H9 (cell line): Measurements from ENCODE around the gene TGFBI. TPM values are rescaled to one million over a fixed set of nuclear protein-coding genes. Genes with fewer than 3 reads are reported as not detected.

Experiments used
- DNase-seq: peaks from one replicate; pipeline ENCODE4 v3.0.0-alpha.2; 2017
- H2AFZ ChIP-seq: one replicate; pipeline ENCODE4 v1.6.1; 2013; ENCODE audit warnings: mild to moderate bottlenecking, low read length, control low read depth, moderate library complexity
- H2AK5ac ChIP-seq: 2 replicates; pipeline ENCODE4 v1.6.1; 2013; ENCODE audit warnings: low read length, control low read depth, mixed read lengths; ENCODE audit not compliant: insufficient read length
- H2BK120ac ChIP-seq: one replicate; pipeline ENCODE4 v1.6.1; 2013; ENCODE audit warnings: low read depth, mild to moderate bottlenecking, low read length, control low read depth, inconsistent platforms; ENCODE audit not compliant: poor library complexity, severe bottlenecking
- H2BK12ac ChIP-seq: 2 replicates; pipeline ENCODE4 v1.6.1; 2013; ENCODE audit warnings: low read length, control low read depth, mixed read lengths, low read depth; ENCODE audit not compliant: insufficient read length
- H2BK15ac ChIP-seq: 2 replicates; pipeline ENCODE4 v1.6.1; 2013; ENCODE audit warnings: low read depth, low read length, control low read depth
- H2BK20ac ChIP-seq: one replicate; pipeline ENCODE4 v1.6.1; 2013; ENCODE audit warnings: low read depth, mild to moderate bottlenecking, low read length, control low read depth, inconsistent platforms; ENCODE audit not compliant: poor library complexity, severe bottlenecking
- H2BK5ac ChIP-seq: 2 replicates; pipeline ENCODE4 v1.6.1; 2013; ENCODE audit warnings: low read length, control low read depth, mixed read lengths; ENCODE audit not compliant: insufficient read length
- H3K14ac ChIP-seq: 2 replicates; pipeline ENCODE4 v1.6.1; 2013; ENCODE audit warnings: low read length, control low read depth; ENCODE audit not compliant: insufficient read depth
- H3K18ac ChIP-seq: 2 replicates; pipeline ENCODE4 v1.6.1; 2013; ENCODE audit warnings: low read depth, mild to moderate bottlenecking, mixed read lengths, low read length, control low read depth; ENCODE audit not compliant: insufficient read length
- H3K23ac ChIP-seq: 2 replicates; pipeline ENCODE4 v1.6.1; 2013; ENCODE audit warnings: low read length, control low read depth, mixed read lengths, low read depth; ENCODE audit not compliant: insufficient read length
- H3K23me2 ChIP-seq: 2 replicates; pipeline ENCODE4 v1.6.1; 2013; ENCODE audit warnings: low read depth, mild to moderate bottlenecking, mixed read lengths, low read length, control low read depth; ENCODE audit not compliant: insufficient read length, poor library complexity, severe bottlenecking
- H3K27ac ChIP-seq: 2 replicates; pipeline ENCODE4 v1.5.1; 2013; ENCODE audit warnings: low read length, control low read depth, mixed read lengths, low read depth; ENCODE audit not compliant: insufficient read length
- H3K27me3 ChIP-seq: 2 replicates; pipeline ENCODE4 v1.6.1; 2013; ENCODE audit warnings: low read length, control low read depth, inconsistent platforms; ENCODE audit not compliant: insufficient read depth
- H3K4ac ChIP-seq: 2 replicates; pipeline ENCODE4 v1.6.1; 2013; ENCODE audit warnings: low read depth, mild to moderate bottlenecking, control low read depth, inconsistent platforms, low read length, moderate library complexity
- H3K4me1 ChIP-seq: 2 replicates; pipeline ENCODE4 v1.6.1; 2013; ENCODE audit warnings: low read length, control low read depth, inconsistent platforms; ENCODE audit not compliant: insufficient read depth
- H3K4me2 ChIP-seq: 2 replicates; pipeline ENCODE4 v1.6.1; 2013; ENCODE audit warnings: low read length, control low read depth, mixed read lengths; ENCODE audit not compliant: insufficient read length, insufficient read depth
- H3K56ac ChIP-seq: 2 replicates; pipeline ENCODE4 v1.6.1; 2013; ENCODE audit warnings: low read depth, mild to moderate bottlenecking, mixed read lengths, low read length, control low read depth; ENCODE audit not compliant: insufficient read length
- H3K79me1 ChIP-seq: 2 replicates; pipeline ENCODE4 v1.6.1; 2013; ENCODE audit warnings: low read depth, mild to moderate bottlenecking, moderate library complexity, low read length, control low read depth, inconsistent platforms; ENCODE audit not compliant: insufficient read depth, poor library complexity, severe bottlenecking
- H3K79me2 ChIP-seq: 2 replicates; pipeline ENCODE4 v1.6.1; 2013; ENCODE audit warnings: low read length, control low read depth, inconsistent platforms; ENCODE audit not compliant: insufficient read depth
- H3K9ac ChIP-seq: 2 replicates; pipeline ENCODE4 v1.6.1; 2013; ENCODE audit warnings: low read length, control low read depth, mixed read lengths; ENCODE audit not compliant: insufficient read length; ENCODE audit errors: extremely low read depth
- H3K9me3 ChIP-seq: one replicate; pipeline ENCODE4 v1.6.1; 2013; ENCODE audit warnings: low read depth, low read length, inconsistent platforms; ENCODE audit not compliant: control insufficient read depth
- H3T11ph ChIP-seq: one replicate; pipeline ENCODE4 v1.6.1; 2013; ENCODE audit warnings: mild to moderate bottlenecking, low read length, control low read depth, inconsistent platforms
- H4K20me1 ChIP-seq: one replicate; pipeline ENCODE4 v1.6.1; 2013; ENCODE audit not compliant: control insufficient read depth, insufficient read length, insufficient read depth
- H4K5ac ChIP-seq: 2 replicates; pipeline ENCODE4 v1.6.1; 2013; ENCODE audit warnings: low read depth, mild to moderate bottlenecking, mixed read lengths, low read length, control low read depth; ENCODE audit not compliant: insufficient read length
- H4K8ac ChIP-seq: replicated peaks from 2 replicates; pipeline ENCODE4 v1.6.1; 2013; ENCODE audit warnings: low read length, control low read depth, mixed read lengths, low read depth; ENCODE audit not compliant: insufficient read length
- H4K91ac ChIP-seq: 2 replicates; pipeline ENCODE4 v1.6.1; 2013; ENCODE audit warnings: low read depth, mild to moderate bottlenecking, moderate library complexity, mixed read lengths, low read length, control low read depth; ENCODE audit not compliant: insufficient read length
- H3K27ac Mint-ChIP-seq, 3 experiments: 2 replicates in 2 of 3; 3 replicates in 1 of 3; pipeline ENCODE4 v1.8.0; 2020 to 2021; ENCODE audit warnings: mixed read lengths in 3 of 3, mild to moderate bottlenecking in 1 of 3, moderate library complexity in 1 of 3
- H3K27me3 Mint-ChIP-seq: 2 replicates; pipeline ENCODE4 v1.8.0; 2021; ENCODE audit warnings: low read depth, mild to moderate bottlenecking, moderate library complexity, mixed read lengths
- H3K36me3 Mint-ChIP-seq, 3 experiments: 2 replicates in 2 of 3; 3 replicates in 1 of 3; pipeline ENCODE4 v1.8.0; 2020 to 2021; ENCODE audit warnings: low read depth in 3 of 3, mixed read lengths in 3 of 3; ENCODE audit not compliant: insufficient read depth in 1 of 3
- H3K4me1 Mint-ChIP-seq, 2 experiments: 2 replicates each; pipeline ENCODE4 v1.8.0; 2020; ENCODE audit warnings: mixed read lengths in 2 of 2
- H3K4me3 Mint-ChIP-seq, 2 experiments: 2 replicates in 1 of 2; 3 replicates in 1 of 2; pipeline ENCODE4 v1.8.0; 2020 to 2021; ENCODE audit warnings: mild to moderate bottlenecking in 2 of 2, mixed read lengths in 2 of 2, moderate library complexity in 1 of 2
- H3K9me3 Mint-ChIP-seq, 2 experiments: 2 replicates in 1 of 2; 3 replicates in 1 of 2; pipeline ENCODE4 v1.8.0; 2020; ENCODE audit warnings: mild to moderate bottlenecking in 2 of 2, mixed read lengths in 2 of 2, moderate library complexity in 1 of 2
- CTCF ChIP-seq: fragments of 200-600 bp; sonication (generic); conservative IDR thresholded peaks from 3 replicates; pipeline ENCODE4 v1.8.0; 2021; ENCODE audit warnings: antibody characterized with exemption, mild to moderate bottlenecking
- WGBS: extraction: QIAGEN DNeasy Blood & Tissue Kit; methylation state at CpG from one replicate; pipeline ENCODE4 v1.1.7; 2013; ENCODE audit warnings: missing lambda C conversion rate, low lambda C conversion rate, mixed read lengths; ENCODE audit not compliant: insufficient read length; ENCODE audit errors: extremely low coverage; 5-methylcytosine and 5-hydroxymethylcytosine counted together
- total RNA-seq: library from RNA; stranded (reverse); gene quantifications from 2 replicates; pipeline ENCODE4 v1.2.1, GENCODE V29; 2021

TGFBI gene
- total RNA-seq, 1 experiment from 2014 or later: 4.7 TPM

GRCh38 chr5:136081217-136081591, 52.4 kb downstream of the TGFBI start:
- no peak overlapping the region for H3T11ph ChIP-seq
- H4K20me1 ChIP-seq: no peaks in the 10 kb centered on the region
- no peaks in the 10 kb centered on the region for H3K23me2 ChIP-seq
- H3K4ac ChIP-seq: no peak overlapping the region
- H3K4me1 Mint-ChIP-seq: no peaks in the 10 kb centered on the region
- no peak overlapping the region for H4K5ac ChIP-seq
- H2BK15ac ChIP-seq: no peak overlapping the region
- no CpG with 5 or more reads among the region's 2 CpGs for WGBS
- H3K36me3 Mint-ChIP-seq: no peaks in the 10 kb centered on the region
- H3K27ac ChIP-seq: no peak overlapping the region
- H2BK5ac ChIP-seq: no peak overlapping the region
- H3K4me2 ChIP-seq: no peak overlapping the region
- H4K91ac ChIP-seq: no peak overlapping the region
- no peaks in the 10 kb centered on the region for H3K9me3 ChIP-seq
- no peaks in the 10 kb centered on the region for H3K4me1 ChIP-seq
- no peak overlapping the region for H3K18ac ChIP-seq
- H3K27me3 Mint-ChIP-seq: peaks cover 15% of the 10 kb centered on the region
- H3K27me3 ChIP-seq: no peaks in the 10 kb centered on the region
- no peaks in the 10 kb centered on the region for H3K79me2 ChIP-seq
- H2BK12ac ChIP-seq: no peak overlapping the region
- H3K9ac ChIP-seq: no peak overlapping the region
- no peak overlapping the region for H3K4me3 Mint-ChIP-seq
- H3K23ac ChIP-seq: no peak overlapping the region
- no peak overlapping the region for H4K8ac ChIP-seq
- H3K27ac Mint-ChIP-seq: no peak overlapping the region
- no peak overlapping the region for H3K14ac ChIP-seq
- H3K9me3 Mint-ChIP-seq: no peaks in the 10 kb centered on the region
- H2AFZ ChIP-seq: no peak overlapping the region
- no peaks in the 10 kb centered on the region for H3K79me1 ChIP-seq
- no peak for TF ChIP-seq CTCF
- H2BK20ac ChIP-seq: no peak overlapping the region
- H2BK120ac ChIP-seq: no peak overlapping the region
- DNase-seq: no peak
- no peak overlapping the region for H2AK5ac ChIP-seq
- no peak overlapping the region for H3K56ac ChIP-seq
